Adrenal gland (tissue), 5 donors: ENCODE measurements around the gene ULK3.
A peak's percentile ranks its signal among the peaks of the same experiment; 100 is the strongest.

Experiments
- CTCF ChIP-seq, 6 experiments: fragments of 450-650 bp in 4 of 6; fragments of 200-600 bp in 2 of 6; sonication (generic) in 1 of 6; IDR thresholded peaks; 1 replicate in 5 of 6; 2 replicates in 1 of 6; pipeline versions ENCODE4 v1.5.1 to v1.8.0; 2016 to 2021; ENCODE audit warnings: antibody characterized with exemption in 6 of 6, mild to moderate bottlenecking in 2 of 6, moderate library complexity in 1 of 6
- POLR2A ChIP-seq, 2 donors: fragments of 450-650 bp; IDR thresholded peaks; one replicate each; pipeline ENCODE4 v1.6.1; 2017; ENCODE audit warnings: antibody characterized with exemption in 2 of 2, mild to moderate bottlenecking in 2 of 2, moderate library complexity in 1 of 2
- donor health status: DM: no; HTN: no; CAD: no.

GRCh38 chr15:74889883-74890664 lies 47.1 kb upstream of the ULK3 start, which contains the start of gene MPI:
- TF ChIP-seq CTCF (IDR thresholded peaks at IDR 0.05) (peak in 5 of 6 experiments; percentile 24 to 41 (median 27)), POLR2A (IDR thresholded peaks at IDR 0.05) (peak in 1 of 2 donors; percentile 47)
